MM.1S (cell line): ENCODE data around the gene PTK7.

ENCODE experiments used
- DNase-seq: peaks from one replicate; pipeline ENCODE4 v3.0.0-alpha.2; 2015
- H2AFZ ChIP-seq: fragments of 300-600 bp; sonication (generic); 2 replicates; pipeline ENCODE4 v1.6.0; 2016; ENCODE audit warnings: antibody characterized with exemption, low read length
- H3F3A ChIP-seq: fragments of 300-600 bp; sonication (generic); 2 replicates; pipeline ENCODE4 v1.6.1; 2016; ENCODE audit warnings: mild to moderate bottlenecking, antibody characterized with exemption, low read length, moderate library complexity, mixed read lengths; ENCODE audit not compliant: insufficient read depth
- H3K27ac ChIP-seq: fragments of 300-600 bp; sonication (generic); 2 replicates; pipeline ENCODE4 v1.5.1; 2016; ENCODE audit warnings: mild to moderate bottlenecking, low read length
- H3K27me3 ChIP-seq: fragments of 300-600 bp; sonication (generic); replicated peaks from 2 replicates; pipeline ENCODE4 v1.6.0; 2016; ENCODE audit warnings: low read length; ENCODE audit not compliant: insufficient read depth
- H3K36me3 ChIP-seq: fragments of 300-600 bp; sonication (generic); replicated peaks from 2 replicates; pipeline ENCODE4 v1.6.1; 2016; ENCODE audit warnings: mild to moderate bottlenecking, low read length, mixed read lengths; ENCODE audit not compliant: insufficient read depth
- H3K4me1 ChIP-seq: fragments of 300-600 bp; sonication (generic); 2 replicates; pipeline ENCODE4 v1.6.1; 2016; ENCODE audit warnings: low read length, mixed read lengths
- H3K4me2 ChIP-seq: fragments of 300-600 bp; sonication (generic); 2 replicates; pipeline ENCODE4 v1.6.0; 2016; ENCODE audit warnings: low read depth, low read length
- H3K4me3 ChIP-seq: fragments of 300-600 bp; sonication (generic); 2 replicates; pipeline ENCODE4 v1.5.1; 2016; ENCODE audit warnings: low read length, mixed read lengths
- H3K79me2 ChIP-seq: fragments of 300-600 bp; sonication (generic); 2 replicates; pipeline ENCODE4 v1.6.1; 2016; ENCODE audit warnings: mixed run types, low read length, mixed read lengths
- H3K9ac ChIP-seq: fragments of 300-600 bp; sonication (generic); 2 replicates; pipeline ENCODE4 v1.6.1; 2016; ENCODE audit warnings: low read length, mixed read lengths
- H3K9me2 ChIP-seq: fragments of 300-600 bp; sonication (generic); replicated peaks from 2 replicates; pipeline ENCODE4 v1.6.1; 2016; ENCODE audit warnings: mild to moderate bottlenecking, low read length, mixed read lengths; ENCODE audit not compliant: insufficient read depth
- H3K9me3 ChIP-seq: fragments of 300-600 bp; sonication (generic); replicated peaks from 2 replicates; pipeline ENCODE4 v1.6.1; 2016; ENCODE audit warnings: mild to moderate bottlenecking, low read length, mixed read lengths; ENCODE audit not compliant: insufficient read depth
- H4K20me1 ChIP-seq: fragments of 300-600 bp; sonication (generic); 2 replicates; pipeline ENCODE4 v1.6.1; 2016; ENCODE audit warnings: mild to moderate bottlenecking, low read length, moderate library complexity, mixed read lengths; ENCODE audit not compliant: insufficient read depth
- CTCF ChIP-seq: fragments of 300-600 bp; sonication (generic); IDR thresholded peaks from 2 replicates; pipeline ENCODE4 v1.5.1; 2016; ENCODE audit warnings: antibody characterized with exemption, low read length, mixed read lengths
- EZH2 ChIP-seq: fragments of 300-600 bp; sonication (generic); optimal IDR thresholded peaks from 2 replicates; pipeline ENCODE3; 2017; ENCODE audit warnings: low read depth, mild to moderate bottlenecking, antibody characterized with exemption, low read length, mixed read lengths
- EZH2phosphoT487 ChIP-seq: fragments of 300-600 bp; sonication (generic); IDR thresholded peaks from 2 replicates; pipeline ENCODE4 v1.6.1; 2018; ENCODE audit warnings: antibody characterized with exemption, low read length

The PTK7 gene

DNA sequence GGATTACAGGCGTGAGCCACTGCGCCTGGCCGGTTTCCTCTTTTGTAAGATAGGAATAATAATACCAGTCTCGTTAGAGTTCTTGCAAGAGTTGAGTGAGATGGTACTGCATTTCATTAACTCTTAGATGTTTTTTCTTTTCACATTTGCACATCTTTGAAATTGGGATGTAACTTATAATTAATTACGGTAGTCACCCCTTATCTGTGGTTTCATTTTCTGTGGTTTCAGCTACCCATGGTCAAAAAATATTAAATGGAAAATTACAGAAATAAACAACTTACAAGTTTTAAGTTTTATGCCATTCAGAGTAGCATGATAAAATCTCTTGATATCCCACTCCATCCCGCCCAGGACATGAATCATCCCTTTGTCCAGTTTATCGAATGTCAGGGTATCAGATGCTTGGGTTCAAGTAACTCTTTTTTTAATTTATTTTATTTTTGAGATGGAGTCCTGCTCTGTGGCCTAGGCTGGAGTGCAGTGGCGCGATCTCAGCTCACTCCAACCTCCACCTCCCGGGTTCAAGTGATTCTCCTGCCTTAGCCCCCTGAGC, 15.4 kb downstream of the PTK7 start:
- no peak overlapping the region for H3K27ac ChIP-seq
- no peaks in the 10 kb centered on the region for H3K4me1 ChIP-seq
- H2AFZ ChIP-seq: no peak overlapping the region
- H3K4me2 ChIP-seq: no peak overlapping the region
- no peak overlapping the region for H3K9ac ChIP-seq
- H4K20me1 ChIP-seq: no peaks in the 10 kb centered on the region
- no peaks in the 10 kb centered on the region for H3K36me3 ChIP-seq
- no peaks in the 10 kb centered on the region for H3K79me2 ChIP-seq
- H3F3A ChIP-seq: no peaks in the 10 kb centered on the region
- no peaks in the 10 kb centered on the region for H3K27me3 ChIP-seq
- no peaks in the 10 kb centered on the region for H3K9me3 ChIP-seq
- no peaks in the 10 kb centered on the region for H3K9me2 ChIP-seq
- TF ChIP-seq CTCF: no peak
- TF ChIP-seq EZH2: no peak
- no peak for TF ChIP-seq EZH2phosphoT487
- no peak overlapping the region for H3K4me3 ChIP-seq
- DNase-seq: no peak

DNA sequence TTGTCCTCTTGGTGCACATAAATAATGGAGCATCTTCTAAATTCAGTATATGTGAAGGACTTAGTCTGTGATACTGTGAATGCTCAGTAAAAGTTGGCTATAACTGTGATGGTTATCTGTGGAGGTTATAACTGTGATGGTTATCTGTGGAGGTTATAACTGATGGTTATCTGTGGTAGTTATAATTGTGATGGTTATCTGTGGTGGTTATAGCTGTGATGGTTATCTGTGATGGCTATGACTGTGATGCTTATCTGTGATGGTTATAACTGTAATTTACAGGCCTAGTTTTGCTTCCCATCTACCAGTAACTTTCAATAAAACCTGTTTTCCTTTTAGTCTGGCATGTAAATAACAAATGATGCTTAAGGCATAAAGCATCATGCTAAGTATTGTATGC, 16.5 kb downstream of the PTK7 start:
- no peak for DNase-seq
- Histone ChIP-seq H3K79me2 (no peaks in the 10 kb centered on the region), H2AFZ (no peak overlapping the region), H3K4me2 (no peak overlapping the region), H3K36me3 (no peaks in the 10 kb centered on the region), H3K4me3 (no peak overlapping the region), H3K9ac (no peak overlapping the region), H3K27me3 (no peaks in the 10 kb centered on the region), H3F3A (no peaks in the 10 kb centered on the region), H3K9me3 (no peaks in the 10 kb centered on the region), H3K9me2 (no peaks in the 10 kb centered on the region), H3K4me1 (no peaks in the 10 kb centered on the region), H3K27ac (no peak overlapping the region), H4K20me1 (no peaks in the 10 kb centered on the region)
- TF ChIP-seq CTCF: no peak

DNA sequence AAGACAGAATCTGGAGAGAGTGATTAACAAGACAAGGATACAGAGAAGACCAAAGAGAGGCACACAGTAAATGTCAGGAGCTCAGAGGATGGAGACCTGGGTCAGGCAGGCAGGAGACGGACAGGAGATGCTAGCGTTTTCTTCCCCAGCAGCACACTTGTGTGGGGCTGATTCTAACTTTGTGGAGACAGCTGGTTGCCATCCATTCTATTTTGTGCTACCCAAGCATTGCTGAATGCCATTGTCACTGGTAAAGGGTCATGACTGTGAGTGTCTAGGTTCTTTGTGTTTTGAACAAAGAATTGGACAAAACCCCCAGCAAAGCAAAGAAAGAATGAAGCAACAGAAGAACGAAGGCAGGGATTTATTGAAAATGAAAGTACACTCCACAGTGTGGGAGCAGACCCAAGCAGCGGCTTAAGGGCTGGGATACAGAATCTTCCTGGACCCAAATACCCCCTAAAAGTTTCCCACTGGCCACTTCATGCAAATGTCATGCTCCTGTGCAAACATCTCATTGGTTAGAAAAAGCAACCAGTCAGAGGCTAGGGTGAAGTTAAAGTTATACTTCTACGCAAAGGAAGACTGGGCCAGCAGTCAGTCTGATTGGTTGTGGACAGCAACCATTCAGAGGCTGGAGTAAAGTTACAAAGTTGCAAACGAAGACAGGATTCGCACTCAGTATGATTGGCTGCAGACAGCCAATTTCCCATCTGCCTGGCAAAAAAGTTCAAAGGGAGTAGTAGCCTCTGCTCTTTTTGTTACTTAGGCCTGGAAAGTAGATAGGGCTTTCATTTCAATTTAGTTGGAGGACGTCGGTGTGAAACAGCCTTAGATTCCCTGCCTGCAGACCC, 17.5 kb downstream of the PTK7 start:
- no peak overlapping the region for H3K27ac ChIP-seq
- no peaks in the 10 kb centered on the region for H3K9me2 ChIP-seq
- TF ChIP-seq EZH2 (no peak), EZH2phosphoT487 (no peak), CTCF (no peak)
- no peaks in the 10 kb centered on the region for H3K36me3 ChIP-seq
- no peaks in the 10 kb centered on the region for H3F3A ChIP-seq
- no peaks in the 10 kb centered on the region for H3K4me1 ChIP-seq
- H3K27me3 ChIP-seq: no peaks in the 10 kb centered on the region
- peak overlapping the region; percentile 43; the same call in 1 of the 2 replicates for H3K4me2 ChIP-seq
- H3K9ac ChIP-seq: no peak overlapping the region
- no peaks in the 10 kb centered on the region for H3K9me3 ChIP-seq
- no peak for DNase-seq
- no peaks in the 10 kb centered on the region for H3K79me2 ChIP-seq
- peak overlapping the region; percentile 39 for H2AFZ ChIP-seq
- 0 out of 2 replicates have a peak overlapping the region, but pooled peaks have one; percentile 15 for H3K4me3 ChIP-seq
- no peaks in the 10 kb centered on the region for H4K20me1 ChIP-seq
